DND-41 (cell line): Measurements from ENCODE around the gene PSENEN.

Experiments used
- ATAC-seq: fragments of 200-7000 bp; cut with Tn5 transposase; 3 replicates; pipeline ENCODE4 v1.9.1; 2021; ENCODE audit warnings: low read depth; ENCODE audit not compliant: insufficient read depth
- DNase-seq: peaks from one replicate; pipeline ENCODE4 v3.0.0-alpha.2; 2020
- H2AFZ ChIP-seq: 2 replicates; pipeline ENCODE4 v1.6.0; 2012; ENCODE audit warnings: low read depth, low read length
- H3K27ac ChIP-seq: 2 replicates; pipeline ENCODE4 v1.5.1; 2012; ENCODE audit warnings: low read length, inconsistent platforms
- H3K27me3 ChIP-seq: fragments of 200-600 bp; sonication (generic); 2 replicates; pipeline ENCODE4 v1.6.0; 2012; ENCODE audit warnings: low read length, mild to moderate bottlenecking, inconsistent platforms; ENCODE audit not compliant: insufficient read depth, poor library complexity
- H3K36me3 ChIP-seq: 2 replicates; pipeline ENCODE4 v1.5.1; 2012; ENCODE audit warnings: low read length, inconsistent platforms; ENCODE audit not compliant: insufficient read depth
- H3K4me1 ChIP-seq: 2 replicates; pipeline ENCODE4 v1.5.1; 2012; ENCODE audit warnings: mild to moderate bottlenecking, low read length; ENCODE audit not compliant: insufficient read depth
- H3K4me2 ChIP-seq: 2 replicates; pipeline ENCODE4 v1.6.0; 2012; ENCODE audit warnings: mild to moderate bottlenecking, moderate library complexity, low read length, inconsistent platforms; ENCODE audit not compliant: insufficient read depth
- H3K4me3 ChIP-seq, 2 experiments: fragments of 200-600 bp in 1 of 2; shearing (Covaris generic) in 1 of 2; 2 replicates each; pipeline ENCODE4 v1.5.1; 2012 to 2016; ENCODE audit warnings: inconsistent platforms in 2 of 2, low read length in 2 of 2, mild to moderate bottlenecking in 2 of 2, low read depth in 1 of 2, moderate library complexity in 1 of 2
- H3K79me2 ChIP-seq: 2 replicates; pipeline ENCODE4 v1.6.0; 2012; ENCODE audit warnings: low read length, inconsistent platforms; ENCODE audit not compliant: insufficient read depth
- H3K9ac ChIP-seq: 2 replicates; pipeline ENCODE4 v1.6.0; 2012; ENCODE audit warnings: low read depth, mild to moderate bottlenecking, inconsistent platforms, low read length, moderate library complexity
- H3K9me3 ChIP-seq: 2 replicates; pipeline ENCODE4 v1.5.1; 2012; ENCODE audit warnings: low read length, moderate library complexity, mild to moderate bottlenecking, inconsistent platforms; ENCODE audit not compliant: insufficient read depth, severe bottlenecking
- H4K20me1 ChIP-seq: 2 replicates; pipeline ENCODE4 v1.6.0; 2012; ENCODE audit warnings: low read length; ENCODE audit not compliant: insufficient read depth
- EZH2 ChIP-seq: IDR thresholded peaks from 3 replicates; pipeline ENCODE4 v1.6.1; 2012; ENCODE audit warnings: borderline replicate concordance, low read depth, mild to moderate bottlenecking, moderate library complexity, low read length, inconsistent platforms; ENCODE audit not compliant: severe bottlenecking
- TF ChIP-seq, protein P1 (sequence below): IDR thresholded peaks from 2 replicates; pipeline ENCODE4 v1.5.1; 2012; ENCODE audit warnings: borderline replicate concordance, low read length, moderate library complexity, mild to moderate bottlenecking; ENCODE audit not compliant: poor library complexity, severe bottlenecking; ENCODE audit errors: extremely low read depth

PSENEN gene

GRCh38 chr19:35708391-35708790 lies 37.1 kb upstream of the PSENEN start:
- TF ChIP-seq EZH2 = no peak
- TF ChIP-seq, protein P1, sequence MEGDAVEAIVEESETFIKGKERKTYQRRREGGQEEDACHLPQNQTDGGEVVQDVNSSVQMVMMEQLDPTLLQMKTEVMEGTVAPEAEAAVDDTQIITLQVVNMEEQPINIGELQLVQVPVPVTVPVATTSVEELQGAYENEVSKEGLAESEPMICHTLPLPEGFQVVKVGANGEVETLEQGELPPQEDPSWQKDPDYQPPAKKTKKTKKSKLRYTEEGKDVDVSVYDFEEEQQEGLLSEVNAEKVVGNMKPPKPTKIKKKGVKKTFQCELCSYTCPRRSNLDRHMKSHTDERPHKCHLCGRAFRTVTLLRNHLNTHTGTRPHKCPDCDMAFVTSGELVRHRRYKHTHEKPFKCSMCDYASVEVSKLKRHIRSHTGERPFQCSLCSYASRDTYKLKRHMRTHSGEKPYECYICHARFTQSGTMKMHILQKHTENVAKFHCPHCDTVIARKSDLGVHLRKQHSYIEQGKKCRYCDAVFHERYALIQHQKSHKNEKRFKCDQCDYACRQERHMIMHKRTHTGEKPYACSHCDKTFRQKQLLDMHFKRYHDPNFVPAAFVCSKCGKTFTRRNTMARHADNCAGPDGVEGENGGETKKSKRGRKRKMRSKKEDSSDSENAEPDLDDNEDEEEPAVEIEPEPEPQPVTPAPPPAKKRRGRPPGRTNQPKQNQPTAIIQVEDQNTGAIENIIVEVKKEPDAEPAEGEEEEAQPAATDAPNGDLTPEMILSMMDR = no peak
- Histone ChIP-seq H3K4me3 (no peak overlapping the region), H3K4me2 (no peak overlapping the region), H3K4me1 (peaks cover under 1% of the 10 kb centered on the region; the same call in 1 of the 2 replicates), H3K9ac (no peak overlapping the region), H3K36me3 (no peaks in the 10 kb centered on the region), H3K79me2 (no peaks in the 10 kb centered on the region), H4K20me1 (no peaks in the 10 kb centered on the region; the same call in 1 of the 2 replicates), H3K27ac (no peak overlapping the region), H2AFZ (no peak overlapping the region), H3K27me3 (peaks cover 6% of the 10 kb centered on the region), H3K9me3 (no peaks in the 10 kb centered on the region)
- ATAC-seq (no peak), DNase-seq (no peak)

- Histone ChIP-seq H3K36me3 (no peaks in the 10 kb centered on the region), H3K27me3 (peaks cover 6% of the 10 kb centered on the region), H3K27ac (no peak overlapping the region), H3K4me3 (no peak overlapping the region), H2AFZ (no peak overlapping the region), H3K9me3 (no peaks in the 10 kb centered on the region), H3K4me2 (no peak overlapping the region), H4K20me1 (no peaks in the 10 kb centered on the region; the same call in 1 of the 2 replicates), H3K4me1 (peaks cover 5% of the 10 kb centered on the region), H3K9ac (no peak overlapping the region), H3K79me2 (peaks cover under 1% of the 10 kb centered on the region; the same call in 1 of the 2 replicates)
- TF ChIP-seq EZH2 = no peak
- TF ChIP-seq, protein P1 = no peak
- DNase-seq (no peak), ATAC-seq (no peak)
Observed at GRCh38 chr19:35710784-35711723, 34.4 kb upstream of the PSENEN start.

DNA sequence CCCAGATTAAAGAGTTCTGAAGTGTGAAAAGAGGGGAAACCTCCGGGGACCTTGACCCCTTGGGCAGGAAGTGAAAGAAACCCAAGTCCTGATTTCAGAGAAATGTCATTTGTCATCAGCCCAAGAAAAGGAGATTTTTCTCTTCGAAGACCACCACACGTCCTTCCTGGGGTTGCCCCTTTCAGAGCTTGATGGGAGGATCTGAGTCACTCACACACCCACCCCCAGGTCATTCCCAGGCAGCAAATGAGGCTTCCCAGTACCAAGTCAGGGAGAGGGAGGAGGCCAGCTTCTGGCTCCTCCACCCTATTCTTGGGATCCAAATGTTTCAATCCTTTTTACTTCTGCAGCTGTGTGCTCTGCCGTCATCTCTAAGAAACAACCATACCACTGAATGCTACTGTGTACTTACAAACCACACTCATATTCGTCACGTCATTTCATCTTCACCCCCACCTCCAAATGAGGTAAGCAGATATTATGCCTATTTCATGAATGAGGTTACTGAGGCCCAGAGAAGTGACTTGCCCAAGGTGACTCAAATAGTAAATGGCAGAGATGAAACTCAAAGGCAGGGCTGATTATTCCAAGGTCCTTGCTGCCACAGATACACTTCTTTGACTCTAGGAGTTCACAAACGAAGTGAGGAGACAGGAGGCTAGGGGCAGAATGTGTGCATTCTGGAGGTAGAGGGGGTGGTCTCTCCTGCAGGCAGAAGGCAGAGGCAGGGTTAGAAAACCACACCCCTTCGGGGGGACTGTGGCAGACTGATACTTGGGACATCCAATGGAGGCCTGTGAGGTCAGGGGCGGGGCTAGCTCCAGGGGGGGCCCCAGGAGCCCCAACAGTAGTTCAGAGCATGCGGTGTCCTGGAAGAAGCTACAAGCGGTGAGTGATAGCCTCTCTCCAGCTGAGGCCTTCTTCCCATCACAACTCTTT lies 32.6 kb upstream of the PSENEN start:
- Histone ChIP-seq H3K36me3 (no peaks in the 10 kb centered on the region; the same call in 1 of the 2 replicates), H3K27ac (no peak overlapping the region), H3K79me2 (peaks cover 13% of the 10 kb centered on the region), H3K4me2 (no peak overlapping the region), H3K27me3 (peaks cover 6% of the 10 kb centered on the region), H2AFZ (no peak overlapping the region), H3K4me3 (no peak overlapping the region), H3K9me3 (no peaks in the 10 kb centered on the region), H3K9ac (no peak overlapping the region), H3K4me1 (peaks cover 16% of the 10 kb centered on the region), H4K20me1 (no peaks in the 10 kb centered on the region; the same call in 1 of the 2 replicates)
- ATAC-seq (no peak), DNase-seq (no peak)
- TF ChIP-seq, protein P1 = no peak
- no peak for TF ChIP-seq EZH2
